Measurements from ENCODE around the gene NHERF1.

DNA sequence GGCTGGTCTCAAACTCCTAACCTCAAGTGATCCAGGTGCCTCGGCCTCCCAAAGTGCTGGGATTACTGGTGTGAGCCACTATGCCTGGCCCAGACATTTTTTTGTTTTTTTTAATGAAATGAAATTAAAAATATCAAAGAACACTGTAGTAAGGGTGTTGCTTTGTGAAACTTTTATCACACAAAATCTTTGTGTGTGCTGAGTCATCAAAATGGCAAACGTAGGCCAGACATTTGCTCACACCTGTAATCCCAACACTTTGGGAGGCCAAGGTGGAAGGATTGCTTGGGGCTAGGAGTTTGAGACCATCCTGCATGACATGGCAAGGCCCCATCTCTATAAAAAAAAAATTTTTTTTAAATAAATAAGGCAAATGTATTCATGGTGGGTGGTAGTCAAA, 18.0 kb downstream of the NHERF1 start:
- TF ChIP-seq, protein P1, sequence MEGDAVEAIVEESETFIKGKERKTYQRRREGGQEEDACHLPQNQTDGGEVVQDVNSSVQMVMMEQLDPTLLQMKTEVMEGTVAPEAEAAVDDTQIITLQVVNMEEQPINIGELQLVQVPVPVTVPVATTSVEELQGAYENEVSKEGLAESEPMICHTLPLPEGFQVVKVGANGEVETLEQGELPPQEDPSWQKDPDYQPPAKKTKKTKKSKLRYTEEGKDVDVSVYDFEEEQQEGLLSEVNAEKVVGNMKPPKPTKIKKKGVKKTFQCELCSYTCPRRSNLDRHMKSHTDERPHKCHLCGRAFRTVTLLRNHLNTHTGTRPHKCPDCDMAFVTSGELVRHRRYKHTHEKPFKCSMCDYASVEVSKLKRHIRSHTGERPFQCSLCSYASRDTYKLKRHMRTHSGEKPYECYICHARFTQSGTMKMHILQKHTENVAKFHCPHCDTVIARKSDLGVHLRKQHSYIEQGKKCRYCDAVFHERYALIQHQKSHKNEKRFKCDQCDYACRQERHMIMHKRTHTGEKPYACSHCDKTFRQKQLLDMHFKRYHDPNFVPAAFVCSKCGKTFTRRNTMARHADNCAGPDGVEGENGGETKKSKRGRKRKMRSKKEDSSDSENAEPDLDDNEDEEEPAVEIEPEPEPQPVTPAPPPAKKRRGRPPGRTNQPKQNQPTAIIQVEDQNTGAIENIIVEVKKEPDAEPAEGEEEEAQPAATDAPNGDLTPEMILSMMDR (IDR thresholded peaks at IDR 0.05; ENCODE audit: insufficient read depth, low read depth, low read length), result no peak
- TF ChIP-seq EZH2 (IDR thresholded peaks at IDR 0.05; ENCODE audit: insufficient read depth, low read length), result no peak

Measured in astrocyte (in vitro differentiated cells and primary cell).